GM19452 (cell line): Measurements from ENCODE around the gene SV2C.
A peak's percentile ranks its signal among the peaks of the same experiment; 100 is the strongest.
"Not testable (repeated sequence)": the region's sequence is repeated elsewhere in the genome, so short reads cannot be mapped to it uniquely, and the experiment has no call there.

ENCODE experiments used
- ATAC-seq: cut with Tn5 transposase; IDR thresholded peaks from one replicate; pipeline ENCODE4 v1.9.1; 2021; ENCODE audit not compliant: unreplicated experiment

The SV2C gene

DNA sequence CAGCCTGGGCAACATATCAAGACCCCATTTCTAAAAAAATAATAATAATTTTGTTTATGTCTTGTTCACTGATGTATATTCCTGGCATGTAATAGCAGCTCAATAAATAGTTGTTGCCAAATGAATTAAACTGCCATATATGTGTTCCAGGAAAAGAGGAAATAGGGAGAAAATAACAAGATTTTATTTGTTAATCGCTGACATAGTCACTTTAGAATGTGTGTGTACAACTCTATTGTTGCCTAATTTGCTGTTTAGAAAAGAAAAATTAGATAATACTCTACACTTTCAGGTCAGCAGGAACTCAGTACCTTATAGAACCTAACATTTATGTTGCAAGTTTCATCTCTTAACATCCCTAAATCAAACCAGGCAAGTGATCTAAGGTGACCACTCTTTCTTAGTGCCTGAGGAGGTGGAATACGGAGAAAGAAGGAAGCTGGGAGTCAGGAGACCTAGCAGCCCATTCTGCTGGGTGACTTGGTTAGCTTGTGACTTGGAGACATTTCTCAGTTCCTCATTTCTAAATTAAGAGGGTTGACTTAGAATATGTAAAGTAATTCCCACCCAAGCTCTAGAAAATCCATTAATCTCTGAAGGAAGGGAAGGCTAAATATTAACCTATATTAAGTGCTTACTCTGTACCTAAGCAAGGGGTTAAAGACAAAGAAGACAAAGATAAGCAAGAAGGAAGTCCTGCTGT, 209.6 kb downstream of the SV2C start:
- peak; percentile 84 for ATAC-seq

DNA sequence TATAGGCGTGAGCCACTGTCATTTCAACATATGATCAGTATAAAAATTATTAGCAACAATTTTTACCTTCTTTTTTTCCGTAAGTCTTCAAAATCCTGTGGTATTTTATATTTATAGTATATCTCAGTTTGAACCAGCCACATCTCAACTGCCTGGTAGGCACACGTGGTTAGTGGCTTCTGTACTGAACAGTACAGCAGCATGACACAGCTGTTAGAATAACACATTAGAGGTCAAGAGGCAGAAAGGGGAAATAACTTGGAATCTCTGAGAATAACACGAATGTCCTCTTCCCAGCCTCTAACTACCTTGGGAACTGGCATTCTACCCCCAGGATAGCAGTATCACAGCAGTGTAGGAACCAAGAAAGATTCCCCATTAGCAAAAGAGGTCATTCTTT, 211.4 kb downstream of the SV2C start:
- no peak for ATAC-seq

DNA sequence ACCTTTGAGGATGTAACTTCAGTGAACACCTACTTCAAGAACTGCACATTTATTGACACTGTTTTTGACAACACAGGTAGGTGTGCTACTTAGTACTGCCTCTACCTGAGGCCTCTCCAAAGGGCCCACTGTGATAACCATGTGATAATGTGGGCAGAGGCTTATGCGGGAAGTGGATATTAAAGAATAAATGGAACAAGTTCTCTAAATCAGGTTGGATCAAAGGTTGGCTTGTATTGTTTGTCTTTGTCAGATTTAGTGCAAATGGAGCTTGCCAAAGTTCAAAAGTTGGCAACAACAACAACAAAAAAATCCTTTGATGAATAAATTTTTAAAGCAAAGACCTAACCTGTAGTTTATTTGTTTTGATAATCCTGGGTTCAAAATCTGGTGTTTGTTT, 215.7 kb downstream of the SV2C start:
- ATAC-seq = no peak

DNA sequence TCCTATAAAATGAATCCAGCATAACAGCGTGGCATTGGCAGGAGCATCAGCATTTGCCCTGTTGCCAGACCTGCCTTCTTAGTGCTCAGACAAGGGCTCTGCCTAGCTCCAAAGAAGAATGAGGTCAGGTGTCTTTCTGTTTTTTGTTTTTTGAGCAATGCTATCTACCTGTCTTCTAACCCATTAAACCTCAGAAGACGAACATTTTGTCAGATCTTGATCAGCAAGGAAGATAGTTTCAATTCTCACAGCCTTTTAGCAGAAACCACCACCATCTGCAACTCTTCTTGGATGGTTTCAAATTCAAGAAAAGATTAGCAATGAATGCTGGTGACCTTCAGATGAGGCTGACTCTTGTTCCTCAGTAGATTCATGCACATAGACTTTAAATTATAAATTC, 216.4 kb downstream of the SV2C start:
- ATAC-seq = no peak

DNA sequence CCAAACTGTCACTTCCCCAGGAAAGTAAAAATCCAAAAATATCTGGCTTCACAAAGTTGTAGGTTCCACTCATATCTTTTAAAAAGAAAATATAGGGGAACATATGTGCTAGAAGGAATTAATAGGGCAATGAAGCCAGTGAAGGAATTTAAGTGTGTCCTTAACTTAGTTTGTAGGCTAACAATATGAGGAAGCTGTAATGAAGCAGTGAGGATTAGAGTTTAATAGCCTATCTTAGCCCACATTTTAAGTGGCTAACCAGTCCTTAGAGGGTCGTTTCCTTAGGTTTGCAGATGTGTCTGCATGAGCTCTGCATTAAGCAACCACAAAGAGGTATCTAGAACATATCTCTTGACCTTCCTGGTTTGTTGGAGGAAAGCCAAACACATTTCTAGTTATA, 218.7 kb downstream of the SV2C start:
- ATAC-seq = not testable (repeated sequence)

DNA sequence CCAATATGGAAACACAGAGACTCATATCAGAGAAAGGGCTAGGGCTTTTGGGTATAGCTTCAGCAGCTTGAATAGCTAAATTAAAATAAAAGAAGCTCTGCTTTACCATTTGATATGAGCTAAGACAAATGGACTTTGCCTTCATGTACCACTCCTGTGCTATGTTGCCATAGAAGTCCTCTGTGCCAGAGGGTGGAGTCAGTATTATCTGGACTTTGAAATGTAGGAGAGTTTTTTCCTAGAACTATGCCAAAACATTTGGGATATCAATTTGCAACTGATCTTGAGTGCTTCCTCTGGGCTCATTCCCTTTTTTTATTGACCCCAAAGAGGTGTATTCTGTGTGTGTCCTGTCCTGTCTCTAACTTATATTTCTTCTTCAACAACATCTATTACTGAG, 219.5 kb downstream of the SV2C start:
- not testable (repeated sequence) for ATAC-seq

DNA sequence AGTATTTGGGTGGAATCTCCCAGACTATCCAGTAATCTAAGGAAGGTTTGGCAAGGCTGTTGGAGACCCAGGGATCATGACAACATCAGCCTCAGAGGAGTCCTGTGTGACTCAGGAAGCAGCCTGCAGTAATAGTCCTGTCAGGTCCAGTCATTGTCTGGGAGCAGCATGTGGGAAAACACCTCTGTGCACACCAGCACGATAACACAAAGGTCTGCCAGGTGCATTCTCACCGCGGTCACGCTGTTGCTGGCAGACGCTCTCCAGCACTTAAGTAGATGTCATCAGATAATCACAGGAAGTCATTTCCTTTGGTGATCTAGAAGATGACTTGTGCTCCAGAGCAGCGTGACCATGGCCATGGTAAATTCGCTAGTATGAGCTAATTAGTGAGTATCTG, 220.7 kb downstream of the SV2C start:
- peak; percentile 60 for ATAC-seq

DNA sequence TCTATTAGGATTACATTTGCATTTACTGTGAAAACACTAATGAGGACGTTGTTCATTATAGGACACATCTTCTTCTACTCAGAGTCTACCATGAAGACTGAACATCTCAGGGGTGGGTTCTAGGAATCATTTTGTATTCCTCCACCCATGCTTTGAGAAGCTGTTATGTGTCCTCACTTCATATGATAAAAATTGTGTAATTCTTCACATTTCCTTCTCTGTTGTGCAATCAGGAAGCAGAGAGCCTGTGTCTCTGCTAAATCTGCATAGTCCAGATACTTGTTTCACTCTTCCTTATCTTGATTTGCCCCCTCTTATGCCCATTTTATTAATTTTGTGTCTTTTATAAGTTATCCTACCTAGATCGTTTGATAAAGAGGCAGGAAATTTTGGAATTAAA, 222.1 kb downstream of the SV2C start:
- ATAC-seq = no peak

DNA sequence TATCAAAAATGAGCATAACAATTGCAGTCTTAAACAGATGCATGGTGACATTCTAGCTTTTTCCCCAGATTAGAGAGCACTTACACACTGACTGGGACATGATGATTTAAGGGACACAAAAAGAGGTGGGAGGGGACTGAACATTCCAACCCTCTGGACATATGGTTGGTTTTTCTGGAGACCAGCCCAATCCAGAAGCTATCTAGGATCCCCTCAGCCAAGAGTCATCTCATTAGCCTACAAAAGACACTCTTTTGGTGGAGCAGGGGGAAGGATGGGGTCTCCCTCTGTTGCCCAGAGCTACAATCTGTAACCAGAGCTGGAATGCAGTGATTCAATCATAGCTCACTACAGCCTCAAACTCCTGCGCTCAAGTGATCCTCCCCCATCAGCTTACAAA, 222.6 kb downstream of the SV2C start:
- ATAC-seq = no peak

DNA sequence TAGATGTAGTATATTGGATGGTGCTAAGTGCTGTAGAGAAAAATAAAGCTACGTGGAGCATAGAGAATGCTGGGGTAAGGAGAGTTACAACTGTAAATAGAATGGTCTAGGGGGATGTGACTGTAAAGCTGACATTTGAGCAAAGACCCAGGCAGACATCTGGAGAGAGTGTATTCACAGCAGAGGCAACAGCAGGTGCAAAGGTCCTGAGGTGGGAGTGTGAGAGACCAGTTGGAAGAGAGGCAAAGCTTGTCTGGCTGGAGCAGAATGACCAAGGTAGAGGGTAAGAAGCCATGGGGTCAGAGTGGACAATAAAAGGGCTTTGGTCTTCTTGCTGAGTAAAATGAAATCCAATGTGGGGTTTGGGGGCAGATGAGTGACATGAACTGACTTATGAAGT, 227.0 kb downstream of the SV2C start:
- ATAC-seq = no peak

DNA sequence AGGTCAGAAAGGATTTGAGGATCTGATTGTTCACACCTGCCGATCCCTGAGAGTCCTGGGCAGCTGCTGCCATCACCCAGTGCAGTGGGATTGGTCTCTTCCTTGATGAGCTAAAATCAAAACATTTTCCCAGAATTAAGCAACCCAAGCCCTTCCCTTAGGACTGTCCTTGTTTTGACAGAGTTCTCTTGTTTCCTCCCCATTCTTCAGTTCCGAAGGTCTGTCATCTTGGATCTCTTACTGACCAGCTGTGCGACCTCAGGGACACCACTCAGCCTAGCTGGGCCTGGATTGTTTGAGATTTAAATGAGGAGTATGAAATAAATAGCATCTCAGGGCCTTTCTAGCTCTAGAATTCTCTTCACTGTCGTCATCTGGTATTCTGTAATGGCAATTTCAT, 229.6 kb downstream of the SV2C start:
- ATAC-seq = no peak

DNA sequence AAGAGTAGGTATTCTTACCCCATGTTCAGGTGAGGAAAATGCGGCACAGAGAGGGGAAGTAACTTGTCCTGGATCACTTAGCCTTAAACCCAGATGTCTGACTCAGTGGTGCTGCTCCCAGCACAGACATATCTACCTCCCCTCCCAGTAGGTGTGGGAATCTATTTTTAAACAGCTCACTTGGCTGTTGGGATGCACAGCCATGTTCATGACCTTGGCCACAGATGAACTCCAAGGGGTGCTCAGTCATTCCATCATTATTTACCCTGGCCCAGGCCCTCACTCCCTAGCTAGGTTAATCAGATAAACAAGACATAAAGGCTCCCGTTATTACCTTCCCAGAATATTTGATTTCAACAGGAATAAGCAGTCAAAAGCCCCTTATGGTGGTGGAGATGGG, 231.5 kb downstream of the SV2C start:
- no peak for ATAC-seq

DNA sequence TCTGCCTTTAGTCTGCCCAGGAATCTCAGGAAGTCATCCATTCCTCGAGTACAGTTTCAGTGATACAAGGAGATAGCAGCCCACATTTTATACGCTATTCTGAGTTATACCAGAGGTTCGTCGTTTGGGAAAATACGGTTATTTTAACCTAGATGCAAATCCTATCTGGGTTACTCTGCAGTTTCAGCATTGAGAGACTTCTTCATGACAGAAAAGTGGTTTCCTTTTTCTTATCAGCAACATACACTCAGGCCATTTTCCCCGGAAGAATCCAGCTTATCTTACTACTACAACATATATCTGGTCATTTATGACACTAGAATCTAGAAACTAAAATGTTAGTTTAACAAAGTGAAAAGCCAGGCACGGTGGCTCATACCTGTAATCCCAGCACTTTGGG, 236.5 kb downstream of the SV2C start:
- ATAC-seq = no peak

DNA sequence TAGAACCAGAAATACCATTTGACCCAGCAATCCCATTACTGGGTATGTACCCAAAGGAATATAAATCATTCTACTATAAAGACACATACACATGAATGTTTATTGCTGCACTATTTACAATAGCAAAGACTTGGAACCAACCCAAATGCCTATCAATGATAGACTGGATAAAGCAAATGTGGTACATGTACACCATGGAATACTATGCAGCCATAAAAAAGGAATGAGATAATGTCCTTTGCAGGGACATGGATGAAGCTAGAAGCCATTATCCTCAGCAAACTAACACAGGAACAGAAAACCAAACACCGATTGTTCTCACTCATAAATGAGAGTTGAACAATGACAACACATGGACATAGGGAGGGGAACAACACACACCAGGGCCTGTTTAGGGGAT, 240.3 kb downstream of the SV2C start:
- ATAC-seq = not testable (repeated sequence)

DNA sequence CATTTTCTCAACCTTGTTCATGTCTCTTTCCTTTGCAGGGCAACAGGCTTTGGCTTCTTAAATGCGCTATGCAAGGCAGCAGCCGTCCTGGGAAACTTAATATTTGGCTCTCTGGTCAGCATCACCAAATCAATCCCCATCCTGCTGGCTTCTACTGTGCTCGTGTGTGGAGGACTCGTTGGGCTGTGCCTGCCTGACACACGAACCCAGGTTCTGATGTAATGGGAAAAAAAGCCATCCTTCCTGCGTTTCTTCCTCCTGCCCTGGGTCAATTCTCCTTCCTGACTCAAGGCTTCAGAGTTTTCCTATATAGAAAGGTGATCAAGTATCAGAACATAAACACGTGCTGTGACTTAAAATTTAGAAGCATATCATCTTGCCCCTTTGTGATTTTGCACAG, 242.1 kb downstream of the SV2C start:
- no peak for ATAC-seq

DNA sequence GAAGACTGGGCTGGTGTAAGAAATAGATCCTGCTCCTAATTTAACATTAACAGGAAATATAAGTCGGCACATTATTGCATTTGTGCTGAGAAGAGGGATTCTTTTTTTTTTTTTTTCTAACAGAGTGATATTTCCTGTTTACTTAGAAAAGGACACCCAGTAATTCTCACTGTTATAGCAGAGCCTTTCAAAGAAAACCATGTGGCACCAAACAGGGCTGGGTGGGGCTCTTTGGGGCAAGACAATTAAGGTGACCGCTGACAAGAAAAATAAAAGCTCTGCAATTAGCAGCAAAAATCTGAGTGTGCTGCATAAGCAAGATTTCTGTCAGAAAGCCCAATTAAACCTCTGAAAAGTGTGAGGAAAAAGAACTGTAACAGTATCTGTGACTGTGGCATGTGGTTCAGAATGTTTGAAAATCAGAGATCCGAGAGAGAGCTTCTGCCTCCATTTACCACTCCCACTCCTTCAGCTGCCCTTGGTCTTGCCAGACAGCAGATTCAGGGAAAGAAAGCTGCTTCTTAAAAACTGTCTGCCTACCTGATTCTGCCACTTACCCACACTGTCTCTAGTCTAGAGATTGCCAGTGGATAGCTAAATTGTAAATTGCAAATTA, 242.8 kb downstream of the SV2C start:
- no peak for ATAC-seq

DNA sequence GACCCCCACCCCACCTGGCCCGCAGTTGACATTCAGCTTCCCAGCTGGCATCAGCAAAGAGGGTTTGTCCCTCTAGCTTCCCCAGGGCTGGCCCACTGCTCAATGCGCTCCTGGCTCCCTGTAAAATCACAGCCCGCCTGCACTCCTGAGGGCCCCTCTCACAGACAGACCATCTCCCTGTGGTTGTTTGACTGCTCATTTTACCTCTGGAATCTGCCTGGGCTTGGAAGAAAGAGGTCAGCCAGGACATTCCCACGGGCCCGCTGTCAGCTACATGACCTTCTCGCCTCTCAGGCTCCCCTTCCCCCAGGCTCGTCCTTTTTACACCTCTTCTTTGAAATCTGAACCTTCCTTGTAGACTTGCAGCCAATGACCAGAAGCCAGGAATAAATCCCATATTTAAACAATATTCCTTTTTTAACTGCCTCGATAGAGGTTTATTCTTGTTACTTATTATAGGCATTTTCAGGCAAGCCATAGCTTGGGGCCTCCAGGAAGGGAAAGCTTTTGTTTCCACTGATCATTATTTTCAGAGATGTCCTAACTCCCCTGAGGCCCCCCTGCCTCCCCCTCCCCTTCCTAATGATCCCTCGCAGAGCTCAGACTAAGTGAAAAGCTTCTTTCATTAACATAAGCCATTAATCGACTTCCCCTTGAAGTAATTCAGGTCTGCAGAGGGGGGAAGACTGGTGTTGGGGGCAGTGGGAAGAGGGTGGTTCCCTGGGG, 243.6 kb downstream of the SV2C start:
- ATAC-seq = no peak

DNA sequence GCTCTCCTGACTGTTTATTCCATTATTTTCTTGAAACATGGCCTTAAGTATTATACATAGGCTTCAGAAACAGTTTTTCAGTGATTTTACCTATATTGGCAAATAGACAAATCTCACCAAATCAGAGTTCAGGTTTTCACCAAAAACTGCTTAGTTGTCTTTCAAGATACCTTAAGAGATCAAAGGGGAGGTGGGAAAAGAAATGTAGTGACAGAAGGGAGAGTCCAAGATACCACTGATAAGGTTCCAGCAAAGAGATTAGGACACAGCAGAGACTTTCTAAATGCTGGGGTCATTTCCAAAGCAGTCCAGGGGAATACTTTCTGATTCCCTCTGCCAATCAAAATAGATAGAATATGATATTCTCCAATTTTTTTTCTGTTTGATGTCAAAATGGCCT, 246.2 kb downstream of the SV2C start:
- no peak for ATAC-seq

DNA sequence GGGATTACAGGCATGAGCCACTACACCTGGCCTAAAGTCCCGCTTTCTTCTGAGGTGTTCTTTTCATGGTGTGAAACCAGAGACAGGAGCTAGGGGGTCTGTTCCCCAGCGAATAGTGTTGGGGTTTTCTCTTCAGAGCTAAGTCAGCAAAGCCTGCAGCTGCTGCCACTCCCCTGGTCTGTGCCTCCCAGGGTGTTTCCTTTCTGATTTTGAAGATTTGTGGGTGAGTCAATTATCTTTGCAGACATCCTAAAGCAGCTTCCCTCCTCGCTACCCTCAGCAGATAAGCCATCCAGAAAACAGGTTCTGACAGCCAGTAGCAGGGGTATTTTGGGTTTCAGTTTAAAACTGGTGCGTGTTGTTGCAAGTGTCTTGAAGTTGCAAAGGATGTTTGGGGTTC, 247.9 kb downstream of the SV2C start:
- ATAC-seq = no peak

DNA sequence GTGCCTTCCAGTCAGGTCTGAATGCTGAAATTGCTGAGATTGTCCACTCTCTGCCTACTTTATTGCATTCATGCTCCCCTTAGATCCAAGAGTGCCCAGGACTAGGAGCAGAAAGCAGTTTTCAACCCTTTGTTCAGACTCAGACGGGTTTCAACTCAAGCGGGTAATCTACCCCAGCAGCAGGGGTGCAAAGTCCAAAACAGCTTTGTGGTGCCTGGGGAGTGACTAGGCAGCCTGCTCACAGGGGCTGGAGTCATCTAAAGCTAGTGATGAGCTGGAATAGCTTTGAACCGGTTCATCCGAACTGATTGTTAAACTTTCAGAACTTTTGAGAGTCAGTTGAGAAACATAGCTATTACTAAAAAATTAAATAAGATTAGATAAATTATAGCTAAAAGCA, 248.9 kb downstream of the SV2C start:
- no peak for ATAC-seq

DNA sequence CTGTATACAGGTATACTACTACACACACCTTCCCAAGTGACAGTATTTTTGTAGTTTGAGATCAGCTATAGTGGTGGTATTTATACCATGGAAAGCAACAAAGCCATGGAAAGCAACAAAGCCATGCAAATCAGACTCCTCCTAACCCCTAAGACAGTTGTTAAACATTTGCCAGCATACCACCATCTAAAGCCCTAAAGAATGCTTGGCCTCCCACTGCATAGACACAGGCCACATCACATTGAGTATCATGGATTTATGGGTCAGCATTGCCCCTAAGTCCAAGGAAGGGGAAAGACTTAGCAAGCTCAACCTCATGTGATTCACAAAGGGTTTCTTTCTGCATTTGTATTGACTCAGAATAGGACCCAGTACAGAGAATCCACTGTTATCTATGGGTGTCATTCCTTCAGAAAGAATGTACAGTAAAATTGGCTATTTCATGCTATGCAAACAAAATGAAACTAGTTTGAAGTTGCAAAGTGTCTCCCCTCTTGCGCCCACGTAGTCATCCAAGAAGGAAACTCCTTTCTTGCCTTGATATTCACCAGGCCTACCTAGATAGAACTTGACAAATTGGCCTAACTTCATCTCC, 249.5 kb downstream of the SV2C start:
- ATAC-seq = no peak

DNA sequence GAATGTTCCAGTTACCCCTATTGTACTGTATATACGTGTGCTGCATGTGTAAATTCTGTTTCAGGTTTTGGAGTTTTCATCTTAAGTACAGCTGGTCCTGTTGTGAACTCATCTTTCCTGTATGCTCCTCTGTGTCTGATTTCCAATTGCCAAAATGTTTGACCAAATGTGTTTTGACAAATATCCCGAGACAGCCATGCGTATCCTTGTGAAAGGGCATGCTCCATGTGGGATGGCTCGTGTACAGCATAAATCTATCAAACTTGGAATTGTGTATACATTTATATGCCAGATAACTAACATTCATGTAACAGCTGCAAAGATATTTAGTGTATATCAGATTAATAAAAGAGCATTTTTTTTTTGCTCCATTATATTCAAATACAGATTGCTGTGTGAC, 250.4 kb downstream of the SV2C start:
- ATAC-seq = no peak
